Tibial artery (tissue), 4 donors: ENCODE results near the gene CBS.
A peak's percentile ranks its signal among the peaks of the same experiment; 100 is the strongest.

Experiments
- DNase-seq, 2 donors: peaks; one replicate each; pipeline ENCODE4 v3.0.0-alpha.2; 2019
- H3K27ac ChIP-seq, 2 donors: fragments of 200-600 bp; sonication (generic) in 1 of 2; 1 replicate in 1 of 2; 2 replicates in 1 of 2; pipeline ENCODE4 v1.5.1; 2018 to 2019; ENCODE audit warnings: mild to moderate bottlenecking in 1 of 2
- H3K27me3 ChIP-seq, 2 donors: fragments of 200-600 bp; sonication (generic) in 1 of 2; one replicate each; pipeline versions ENCODE4 v1.5.1 to v1.6.0; 2016 to 2019
- H3K36me3 ChIP-seq, 3 donors: fragments of 200-600 bp; sonication (generic) in 2 of 3; one replicate each; pipeline ENCODE4 v1.5.1; 2016 to 2019; ENCODE audit warnings: mild to moderate bottlenecking in 2 of 3
- H3K4me1 ChIP-seq, 4 donors: fragments of 200-600 bp; sonication (generic) in 2 of 4; 1 replicate in 3 of 4; 2 replicates in 1 of 4; pipeline ENCODE4 v1.5.1; 2016 to 2019
- H3K4me3 ChIP-seq, 2 donors: fragments of 200-600 bp; sonication (generic) in 1 of 2; 1 replicate in 1 of 2; 2 replicates in 1 of 2; pipeline ENCODE4 v1.5.1; 2018 to 2019; ENCODE audit warnings: mild to moderate bottlenecking in 2 of 2
- H3K9me3 ChIP-seq, 3 donors: fragments of 200-600 bp; sonication (generic) in 1 of 3; one replicate each; pipeline ENCODE4 v1.5.1; 2016 to 2019
- intact Hi-C: fragments of 100-400 bp; cut with DNase I; formaldehyde crosslinking; loops from one replicate; pipeline ENCODE4 v1.15.0; 2023; ENCODE audit warnings: low total_unique reads
- TF ChIP-seq, protein P1 (sequence below), 2 experiments: fragments of 200-600 bp in 1 of 2; fragments of 450-650 bp in 1 of 2; IDR thresholded peaks; one replicate each; pipeline ENCODE4 v1.5.1; 2017 to 2019; ENCODE audit warnings: antibody characterized with exemption in 2 of 2, mild to moderate bottlenecking in 1 of 2, moderate library complexity in 1 of 2

CBS gene

DNA sequence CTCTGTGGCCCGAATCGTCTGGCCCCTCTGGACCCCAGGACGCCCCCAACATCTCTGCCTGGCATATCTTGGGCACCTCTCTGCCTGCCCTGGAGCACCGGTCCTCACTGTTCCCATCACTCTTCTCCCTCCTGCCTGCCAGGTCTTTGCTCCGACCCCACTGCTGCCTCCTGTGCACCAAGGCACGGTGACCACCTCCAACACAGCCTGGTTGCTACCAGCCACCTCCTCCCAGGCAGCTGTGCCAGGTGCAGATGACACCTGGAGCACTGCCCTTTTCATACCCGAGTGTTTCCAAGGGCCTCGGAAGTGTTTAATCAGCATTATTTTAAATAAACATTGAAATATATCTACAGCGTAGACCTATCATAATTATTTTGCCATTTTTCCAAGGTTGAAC lies 70.0 kb downstream of the CBS start:
- intact Hi-C loops, result no loop called here
- peak in 1 of 2 donors; percentile 61 for DNase-seq
- no peaks in the 10 kb centered on the region for H3K9me3 ChIP-seq
- H3K4me3 ChIP-seq, result no peak overlapping the region
- TF ChIP-seq, protein P1, sequence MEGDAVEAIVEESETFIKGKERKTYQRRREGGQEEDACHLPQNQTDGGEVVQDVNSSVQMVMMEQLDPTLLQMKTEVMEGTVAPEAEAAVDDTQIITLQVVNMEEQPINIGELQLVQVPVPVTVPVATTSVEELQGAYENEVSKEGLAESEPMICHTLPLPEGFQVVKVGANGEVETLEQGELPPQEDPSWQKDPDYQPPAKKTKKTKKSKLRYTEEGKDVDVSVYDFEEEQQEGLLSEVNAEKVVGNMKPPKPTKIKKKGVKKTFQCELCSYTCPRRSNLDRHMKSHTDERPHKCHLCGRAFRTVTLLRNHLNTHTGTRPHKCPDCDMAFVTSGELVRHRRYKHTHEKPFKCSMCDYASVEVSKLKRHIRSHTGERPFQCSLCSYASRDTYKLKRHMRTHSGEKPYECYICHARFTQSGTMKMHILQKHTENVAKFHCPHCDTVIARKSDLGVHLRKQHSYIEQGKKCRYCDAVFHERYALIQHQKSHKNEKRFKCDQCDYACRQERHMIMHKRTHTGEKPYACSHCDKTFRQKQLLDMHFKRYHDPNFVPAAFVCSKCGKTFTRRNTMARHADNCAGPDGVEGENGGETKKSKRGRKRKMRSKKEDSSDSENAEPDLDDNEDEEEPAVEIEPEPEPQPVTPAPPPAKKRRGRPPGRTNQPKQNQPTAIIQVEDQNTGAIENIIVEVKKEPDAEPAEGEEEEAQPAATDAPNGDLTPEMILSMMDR (IDR thresholded peaks at IDR 0.05), result no peak
- no peaks in the 10 kb centered on the region for H3K27me3 ChIP-seq
- H3K36me3 ChIP-seq, result peaks cover 21 to 44% (median 36%) of the 10 kb centered on the region in 3 donors
- H3K27ac ChIP-seq, result no peak overlapping the region
- H3K4me1 ChIP-seq, result peaks cover 0 to 11% (median 9%) of the 10 kb centered on the region in 4 donors

DNA sequence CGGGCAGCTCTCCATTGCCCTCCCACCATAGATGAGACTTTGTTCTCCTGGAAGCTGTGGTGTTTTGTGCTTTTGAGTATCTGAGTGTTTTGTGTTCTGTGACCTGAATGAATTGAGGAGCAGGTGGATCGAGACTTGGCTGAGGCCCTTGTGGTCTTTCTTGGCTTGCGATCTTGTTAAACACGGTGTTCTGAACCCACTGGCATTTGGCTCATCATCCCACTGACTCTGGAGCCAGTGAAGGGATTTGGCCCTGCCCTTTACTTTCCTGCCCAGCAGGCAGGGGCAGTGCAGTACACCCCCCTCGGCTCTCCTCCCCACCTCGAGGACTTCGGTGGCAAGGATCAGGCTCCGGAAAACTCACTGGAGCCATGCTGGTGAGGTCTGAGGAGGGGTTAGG lies 70.7 kb downstream of the CBS start:
- intact Hi-C loops, result loop anchor here (5.0 kb wide), 1 partner anchor 668 kb away; no protein-coding TSS in a partner anchor
- peaks cover 0 to 12% (median 10%) of the 10 kb centered on the region in 4 donors for H3K4me1 ChIP-seq
- no peaks in the 10 kb centered on the region for H3K27me3 ChIP-seq
- H3K36me3 ChIP-seq, result peaks cover 21 to 41% (median 31%) of the 10 kb centered on the region in 3 donors
- peaks cover 0 to 4% (median 0%) of the 10 kb centered on the region in 3 donors for H3K9me3 ChIP-seq
- no peak overlapping the region for H3K4me3 ChIP-seq
- peak in 1 of 2 donors; percentile 23 for DNase-seq
- no peak overlapping the region for H3K27ac ChIP-seq
- TF ChIP-seq, protein P1 (IDR thresholded peaks at IDR 0.05), result no peak
